ENCODE results near the gene LMX1A. TPM values are rescaled to one million over a fixed set of nuclear protein-coding genes. Genes with fewer than 3 reads are reported as not detected.

Gene LMX1A
- polyA plus RNA-seq, 1 donor from 2014 or later, result 0.47 TPM

DNA sequence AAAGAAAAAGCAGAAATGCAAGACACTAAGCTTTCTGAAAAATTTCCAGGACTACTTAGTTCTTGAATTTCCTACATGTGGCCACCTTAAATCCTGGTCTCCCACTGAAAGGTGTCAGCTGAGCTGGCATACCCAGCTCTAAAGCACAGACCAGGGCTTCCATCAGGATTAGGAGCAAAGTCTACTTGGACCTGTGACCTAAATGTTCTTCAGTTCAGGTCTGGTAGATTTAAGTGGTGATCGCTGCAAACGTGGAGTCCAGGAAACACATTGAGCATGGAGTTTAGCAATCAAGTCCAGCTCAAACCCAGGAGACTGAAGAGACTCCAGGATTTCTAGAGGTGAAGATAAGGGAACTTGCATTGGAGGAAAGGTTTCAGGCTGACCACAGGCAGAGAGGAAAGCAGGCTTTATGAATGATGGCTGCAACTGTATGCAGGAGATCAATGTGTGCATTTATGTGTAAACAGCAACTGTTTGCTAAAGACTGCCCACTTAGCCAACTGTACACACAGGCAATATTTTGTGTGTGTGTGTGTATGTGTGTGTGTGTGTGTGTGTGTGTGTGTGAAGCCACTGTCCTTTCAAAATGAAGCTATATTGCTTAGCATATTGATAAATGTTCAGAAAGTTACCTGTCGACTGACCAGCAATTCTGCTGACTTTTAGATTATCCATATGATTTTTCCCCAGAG lies 75.2 kb downstream of the LMX1A start:
- no peaks in the 10 kb centered on the region for H3K36me3 ChIP-seq (ENCODE audit: insufficient read depth, low read length)
- TF ChIP-seq EZH2 (IDR thresholded peaks at IDR 0.05; ENCODE audit: borderline replicate concordance, insufficient read depth, low read length, poor library complexity, severe bottlenecking) (no peak), SMC3 (conservative IDR thresholded peaks at IDR 0.05; ENCODE audit: poor library complexity) (no peak), EP300 (conservative IDR thresholded peaks at IDR 0.05; ENCODE audit: poor library complexity, severe bottlenecking) (no peak), MXI1 (conservative IDR thresholded peaks at IDR 0.05; ENCODE audit: poor library complexity, severe bottlenecking) (no peak), POLR2AphosphoS5 (IDR thresholded peaks at IDR 0.05) (no peak), RAD21 (conservative IDR thresholded peaks at IDR 0.05) (no peak)
- TF ChIP-seq, protein P1, sequence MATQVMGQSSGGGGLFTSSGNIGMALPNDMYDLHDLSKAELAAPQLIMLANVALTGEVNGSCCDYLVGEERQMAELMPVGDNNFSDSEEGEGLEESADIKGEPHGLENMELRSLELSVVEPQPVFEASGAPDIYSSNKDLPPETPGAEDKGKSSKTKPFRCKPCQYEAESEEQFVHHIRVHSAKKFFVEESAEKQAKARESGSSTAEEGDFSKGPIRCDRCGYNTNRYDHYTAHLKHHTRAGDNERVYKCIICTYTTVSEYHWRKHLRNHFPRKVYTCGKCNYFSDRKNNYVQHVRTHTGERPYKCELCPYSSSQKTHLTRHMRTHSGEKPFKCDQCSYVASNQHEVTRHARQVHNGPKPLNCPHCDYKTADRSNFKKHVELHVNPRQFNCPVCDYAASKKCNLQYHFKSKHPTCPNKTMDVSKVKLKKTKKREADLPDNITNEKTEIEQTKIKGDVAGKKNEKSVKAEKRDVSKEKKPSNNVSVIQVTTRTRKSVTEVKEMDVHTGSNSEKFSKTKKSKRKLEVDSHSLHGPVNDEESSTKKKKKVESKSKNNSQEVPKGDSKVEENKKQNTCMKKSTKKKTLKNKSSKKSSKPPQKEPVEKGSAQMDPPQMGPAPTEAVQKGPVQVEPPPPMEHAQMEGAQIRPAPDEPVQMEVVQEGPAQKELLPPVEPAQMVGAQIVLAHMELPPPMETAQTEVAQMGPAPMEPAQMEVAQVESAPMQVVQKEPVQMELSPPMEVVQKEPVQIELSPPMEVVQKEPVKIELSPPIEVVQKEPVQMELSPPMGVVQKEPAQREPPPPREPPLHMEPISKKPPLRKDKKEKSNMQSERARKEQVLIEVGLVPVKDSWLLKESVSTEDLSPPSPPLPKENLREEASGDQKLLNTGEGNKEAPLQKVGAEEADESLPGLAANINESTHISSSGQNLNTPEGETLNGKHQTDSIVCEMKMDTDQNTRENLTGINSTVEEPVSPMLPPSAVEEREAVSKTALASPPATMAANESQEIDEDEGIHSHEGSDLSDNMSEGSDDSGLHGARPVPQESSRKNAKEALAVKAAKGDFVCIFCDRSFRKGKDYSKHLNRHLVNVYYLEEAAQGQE (IDR thresholded peaks at IDR 0.05; ENCODE audit: borderline replicate concordance), result no peak
- no peak overlapping the region for H3K4me2 ChIP-seq (ENCODE audit: low read length)
- H3K9ac ChIP-seq (ENCODE audit: low read length), result no peak overlapping the region
- no peaks in the 10 kb centered on the region for H3K79me2 ChIP-seq (replicated peaks; ENCODE audit: insufficient read depth, low read length)
- H3K27me3 ChIP-seq (ENCODE audit: insufficient read depth, low read depth, low read length), result no peaks in the 10 kb centered on the region
- no peaks in the 10 kb centered on the region for H3F3A ChIP-seq (ENCODE audit: insufficient read depth, low read length, poor library complexity, severe bottlenecking)
- no peaks in the 10 kb centered on the region for H3K9me3 ChIP-seq (ENCODE audit: low read length)
- H3K27ac ChIP-seq (ENCODE audit: low read length), result no peak overlapping the region
- H3K4me3 ChIP-seq (ENCODE audit: low read length), result no peak overlapping the region
- H4K20me1 ChIP-seq (ENCODE audit: insufficient read depth), result no peaks in the 10 kb centered on the region
- H2AFZ ChIP-seq (ENCODE audit: low read depth, low read length), result no peak overlapping the region
- no peaks in the 10 kb centered on the region for H3K9me2 ChIP-seq (ENCODE audit: insufficient read depth, low read length)

DNA sequence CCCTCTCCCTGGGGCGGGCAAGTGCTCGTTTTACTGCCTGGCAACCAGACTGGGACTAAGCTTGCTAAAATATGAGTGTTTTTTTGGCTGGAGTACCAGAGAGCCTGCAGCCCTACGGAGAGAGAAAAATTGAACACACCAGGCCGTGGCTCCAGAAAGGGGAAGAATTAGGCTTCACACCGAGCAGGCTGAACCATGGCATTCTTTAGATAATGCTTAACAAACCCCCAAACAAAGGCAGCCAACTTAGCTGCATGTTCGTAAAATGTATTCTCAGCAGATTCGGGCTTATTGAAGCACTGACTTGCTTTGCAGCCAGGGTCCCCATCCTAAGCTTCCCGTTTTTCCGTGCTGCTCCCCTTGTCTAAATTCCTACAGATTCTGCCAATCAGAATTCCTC lies 76.6 kb downstream of the LMX1A start:
- no peaks in the 10 kb centered on the region for H3K36me3 ChIP-seq (ENCODE audit: insufficient read depth, low read length)
- no peaks in the 10 kb centered on the region for H3K27me3 ChIP-seq (ENCODE audit: insufficient read depth, low read depth, low read length)
- no peak overlapping the region for H3K4me3 ChIP-seq (ENCODE audit: low read length)
- TF ChIP-seq, protein P2, sequence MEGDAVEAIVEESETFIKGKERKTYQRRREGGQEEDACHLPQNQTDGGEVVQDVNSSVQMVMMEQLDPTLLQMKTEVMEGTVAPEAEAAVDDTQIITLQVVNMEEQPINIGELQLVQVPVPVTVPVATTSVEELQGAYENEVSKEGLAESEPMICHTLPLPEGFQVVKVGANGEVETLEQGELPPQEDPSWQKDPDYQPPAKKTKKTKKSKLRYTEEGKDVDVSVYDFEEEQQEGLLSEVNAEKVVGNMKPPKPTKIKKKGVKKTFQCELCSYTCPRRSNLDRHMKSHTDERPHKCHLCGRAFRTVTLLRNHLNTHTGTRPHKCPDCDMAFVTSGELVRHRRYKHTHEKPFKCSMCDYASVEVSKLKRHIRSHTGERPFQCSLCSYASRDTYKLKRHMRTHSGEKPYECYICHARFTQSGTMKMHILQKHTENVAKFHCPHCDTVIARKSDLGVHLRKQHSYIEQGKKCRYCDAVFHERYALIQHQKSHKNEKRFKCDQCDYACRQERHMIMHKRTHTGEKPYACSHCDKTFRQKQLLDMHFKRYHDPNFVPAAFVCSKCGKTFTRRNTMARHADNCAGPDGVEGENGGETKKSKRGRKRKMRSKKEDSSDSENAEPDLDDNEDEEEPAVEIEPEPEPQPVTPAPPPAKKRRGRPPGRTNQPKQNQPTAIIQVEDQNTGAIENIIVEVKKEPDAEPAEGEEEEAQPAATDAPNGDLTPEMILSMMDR (IDR thresholded peaks at IDR 0.05; ENCODE audit: poor library complexity, severe bottlenecking), result no peak
- no peak for TF ChIP-seq RAD21 (conservative IDR thresholded peaks at IDR 0.05)
- H3K27ac ChIP-seq (ENCODE audit: low read length), result no peak overlapping the region
- no peaks in the 10 kb centered on the region for H4K20me1 ChIP-seq (ENCODE audit: insufficient read depth)
- H3K9me2 ChIP-seq (ENCODE audit: insufficient read depth, low read length), result no peaks in the 10 kb centered on the region
- no peaks in the 10 kb centered on the region for H3K79me2 ChIP-seq (replicated peaks; ENCODE audit: insufficient read depth, low read length)
- H2AFZ ChIP-seq (ENCODE audit: low read depth, low read length), result no peak overlapping the region
- H3K9ac ChIP-seq (ENCODE audit: low read length), result no peak overlapping the region
- no peaks in the 10 kb centered on the region for H3F3A ChIP-seq (ENCODE audit: insufficient read depth, low read length, poor library complexity, severe bottlenecking)
- no peak overlapping the region for H3K4me2 ChIP-seq (ENCODE audit: low read length)
- no peaks in the 10 kb centered on the region for H3K9me3 ChIP-seq (ENCODE audit: low read length)

DNA sequence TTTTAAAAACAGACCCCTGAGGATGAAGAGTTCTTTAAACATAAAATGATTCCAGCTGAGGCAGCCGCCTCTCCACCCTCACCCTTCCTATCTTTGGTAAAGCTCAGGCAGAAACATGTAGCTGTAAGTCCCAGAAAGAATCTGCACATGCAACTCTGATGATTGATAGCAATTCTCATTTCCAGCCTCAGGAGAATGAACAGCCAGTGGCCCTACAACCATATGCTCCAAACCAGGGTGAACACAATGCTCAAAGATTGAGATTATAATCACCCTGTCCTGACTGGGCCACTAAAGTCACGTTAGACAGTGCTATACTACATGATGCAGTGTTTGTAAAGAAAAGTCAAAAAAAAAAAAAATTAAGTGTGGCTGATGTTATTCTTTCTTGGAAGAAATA lies 80.2 kb downstream of the LMX1A start:
- no peaks in the 10 kb centered on the region for H3K79me2 ChIP-seq (replicated peaks; ENCODE audit: insufficient read depth, low read length)
- no peaks in the 10 kb centered on the region for H3K27me3 ChIP-seq (ENCODE audit: insufficient read depth, low read depth, low read length)
- H3K27ac ChIP-seq (ENCODE audit: low read length), result no peak overlapping the region
- H3K9ac ChIP-seq (ENCODE audit: low read length), result no peak overlapping the region
- no peak overlapping the region for H3K4me3 ChIP-seq (ENCODE audit: low read length)
- no peaks in the 10 kb centered on the region for H3K9me3 ChIP-seq (ENCODE audit: low read length)
- H3F3A ChIP-seq (ENCODE audit: insufficient read depth, low read length, poor library complexity, severe bottlenecking), result no peaks in the 10 kb centered on the region
- no peaks in the 10 kb centered on the region for H3K9me2 ChIP-seq (ENCODE audit: insufficient read depth, low read length)
- no peaks in the 10 kb centered on the region for H3K36me3 ChIP-seq (ENCODE audit: insufficient read depth, low read length)
- no peak overlapping the region for H2AFZ ChIP-seq (ENCODE audit: low read depth, low read length)
- no peak overlapping the region for H3K4me2 ChIP-seq (ENCODE audit: low read length)
- TF ChIP-seq, protein P1 (IDR thresholded peaks at IDR 0.05; ENCODE audit: borderline replicate concordance), result no peak
- TF ChIP-seq MXI1 (conservative IDR thresholded peaks at IDR 0.05; ENCODE audit: poor library complexity, severe bottlenecking) (no peak), EZH2 (IDR thresholded peaks at IDR 0.05; ENCODE audit: borderline replicate concordance, insufficient read depth, low read length, poor library complexity, severe bottlenecking) (no peak), RAD21 (conservative IDR thresholded peaks at IDR 0.05) (no peak), EP300 (conservative IDR thresholded peaks at IDR 0.05; ENCODE audit: poor library complexity, severe bottlenecking) (no peak), TAF1 (IDR thresholded peaks at IDR 0.05; ENCODE audit: low read depth) (no peak), SMC3 (conservative IDR thresholded peaks at IDR 0.05; ENCODE audit: poor library complexity) (no peak), POLR2AphosphoS5 (IDR thresholded peaks at IDR 0.05) (no peak)
- TF ChIP-seq, protein P2 (IDR thresholded peaks at IDR 0.05; ENCODE audit: poor library complexity, severe bottlenecking), result no peak
- no peaks in the 10 kb centered on the region for H4K20me1 ChIP-seq (ENCODE audit: insufficient read depth)

Measured in neural cell (in vitro differentiated cells).